ENCODE measurements around the gene COP1. TPM values are rescaled to one million over a fixed set of nuclear protein-coding genes. Genes with fewer than 3 reads are reported as not detected.

Gene COP1
- total and polyA plus RNA-seq, 2 of the 4 experiments (the other 2 are of a cell fraction): 17.8 to 35.0 TPM

GRCh38 chr1:175918364-175918801 is 288.7 kb downstream of the COP1 start:
- intact Hi-C loops (cut with micrococcal nuclease): no loop called here
- H3K56ac ChIP-seq (ENCODE audit: extremely low read depth, insufficient read depth, low read length): peak overlapping the region; percentile 64; the same call in 1 of the 2 replicates
- H3K23ac ChIP-seq (ENCODE audit: low read depth, low read length): peak overlapping the region; percentile 49; the same call in 1 of the 2 replicates
- POLR2A ChIA-PET (ENCODE audit: unreplicated experiment): no interaction called here
- no TSS peak for BruUV-seq (replicated peaks)
- CTCF ChIA-PET: interaction anchor here (1.1 kb wide), 1 partner anchor 104 kb away, joined by 3 read pairs; no protein-coding TSS in a partner anchor
- TF ChIP-seq RAD21 (IDR thresholded peaks at IDR 0.05; ENCODE audit: low read length): no peak
- TF ChIP-seq CHD1 (IDR thresholded peaks at IDR 0.05; ENCODE audit: low read depth, low read length): no peak
- no peak for TF ChIP-seq MAFK (IDR thresholded peaks at IDR 0.05; ENCODE audit: low read depth, low read length)
- no peak for TF ChIP-seq CTCF (conservative IDR thresholded peaks at IDR 0.05; ENCODE audit: low read depth, low read length)
- no peak for TF ChIP-seq RFX5 (IDR thresholded peaks at IDR 0.05; ENCODE audit: low read depth, low read length)
- no peak for TF ChIP-seq RCOR1 (IDR thresholded peaks at IDR 0.05; ENCODE audit: insufficient replicate concordance, low read length)
- TF ChIP-seq FOS (IDR thresholded peaks at IDR 0.05; ENCODE audit: low read depth, low read length): 0 out of 2 replicates have a peak, but pooled peaks have one; percentile 11
- TF ChIP-seq NFE2L2 (IDR thresholded peaks at IDR 0.05; ENCODE audit: low read depth, low read length): no peak
- TF ChIP-seq USF2 (IDR thresholded peaks at IDR 0.05; ENCODE audit: low read depth, low read length): no peak
- 0 out of 2 replicates have a peak, but pooled peaks have one; percentile 19 for TF ChIP-seq BHLHE40 (IDR thresholded peaks at IDR 0.05; ENCODE audit: low read depth, low read length)
- TF ChIP-seq SMC3 (IDR thresholded peaks at IDR 0.05; ENCODE audit: low read depth, low read length): no peak
- TF ChIP-seq POLR2A (IDR thresholded peaks at IDR 0.05; ENCODE audit: low read depth, low read length): no peak
- TF ChIP-seq MXI1 (IDR thresholded peaks at IDR 0.05; ENCODE audit: borderline replicate concordance, low read depth, low read length): no peak
- TF ChIP-seq CEBPB (IDR thresholded peaks at IDR 0.05; ENCODE audit: low read depth, low read length): peak; percentile 56
- TF ChIP-seq ELK1 (IDR thresholded peaks at IDR 0.05; ENCODE audit: borderline replicate concordance, low read depth, low read length): no peak
- H3K4me1 ChIP-seq (ENCODE audit: control insufficient read depth, insufficient read depth, low read length): peaks cover 14% of the 10 kb centered on the region
- no peak overlapping the region for H4K5ac ChIP-seq (ENCODE audit: low read depth, low read length)
- H3K27me3 ChIP-seq (ENCODE audit: control insufficient read depth, insufficient read depth, low read length): no peaks in the 10 kb centered on the region
- peak overlapping the region; percentile 92 for H2BK20ac ChIP-seq (ENCODE audit: low read depth, low read length)
- H3K9me3 ChIP-seq (ENCODE audit: control insufficient read depth, insufficient read depth, low read length): no peaks in the 10 kb centered on the region
- H3K27ac ChIP-seq (ENCODE audit: insufficient read depth, low read length): peak overlapping the region; percentile 74; the same call in 1 of the 2 replicates
- no peak overlapping the region for H3K4me3 ChIP-seq (ENCODE audit: insufficient read depth, low read depth, low read length)
- H2BK5ac ChIP-seq (ENCODE audit: low read depth, low read length, poor library complexity, severe bottlenecking): peak overlapping the region; percentile 97
- peak overlapping the region; percentile 65; the same call in 1 of the 2 replicates for H3K4ac ChIP-seq (ENCODE audit: low read depth, low read length)
- H3K4me2 ChIP-seq (ENCODE audit: low read depth, low read length): peak overlapping the region; percentile 39; the same call in 1 of the 2 replicates
- H3K9ac ChIP-seq (ENCODE audit: low read depth, low read length): no peak overlapping the region
- in situ Hi-C loops (cut with MboI; ENCODE audit: low sequenced_read_pairs): no loop called here
- no peaks in the 10 kb centered on the region for H3K79me1 ChIP-seq (ENCODE audit: low read depth in 1 of 2, low read length in 2 of 2)
- dilution Hi-C loops (cut with HindIII; ENCODE audit: low sequenced_read_pairs, unreplicated experiment): no loop called here
- no peak overlapping the region for H2AFZ ChIP-seq (replicated peaks; ENCODE audit: low read length, poor library complexity)
- no CpG with 5 or more reads among the region's 2 CpGs for WGBS, 2 experiments (ENCODE audit: extremely low coverage in 2 of 2, insufficient read length in 1 of 2)
- peak; percentile 59 for ATAC-seq (ENCODE audit: low read depth)
- 0 out of 2 replicates have a peak, but pooled peaks cover 6% of the 10 kb centered on the region for H3K9me1 ChIP-seq (ENCODE audit: insufficient read depth, low read length)
- H3K36me3 ChIP-seq (ENCODE audit: control insufficient read depth, insufficient read depth, low read length): no peaks in the 10 kb centered on the region
- H4K8ac ChIP-seq (ENCODE audit: low read depth in 2 of 2, low read length in 2 of 2): peak overlapping the region; percentile 84 to 90
- 0 out of 3 replicates have a peak overlapping the region, but pooled peaks have one; percentile 23 for H2BK15ac ChIP-seq (ENCODE audit: low read depth, low read length)
- DNase-seq: peak; percentile 69
- H2BK120ac ChIP-seq (ENCODE audit: low read depth, low read length): peak overlapping the region; percentile 89
- no peak overlapping the region for H2AK9ac ChIP-seq (replicated peaks; ENCODE audit: low read depth, low read length, poor library complexity)
- H4K20me1 ChIP-seq (ENCODE audit: insufficient read depth, low read length): no peaks in the 10 kb centered on the region
- H3K14ac ChIP-seq (replicated peaks; ENCODE audit: low read depth, low read length): 0 out of 2 replicates have a peak overlapping the region, but pooled peaks have one; percentile 22
- H4K91ac ChIP-seq (ENCODE audit: insufficient read depth, low read depth, low read length): peak overlapping the region; percentile 92
- H3K18ac ChIP-seq (ENCODE audit: low read depth, low read length): peak overlapping the region; percentile 13; the same call in 1 of the 2 replicates
- H2AK5ac ChIP-seq (ENCODE audit: low read depth, low read length): no peak overlapping the region

Measured in IMR-90 (cell line).